ENCODE data around the gene COL10A1.

Gene COL10A1

DNA sequence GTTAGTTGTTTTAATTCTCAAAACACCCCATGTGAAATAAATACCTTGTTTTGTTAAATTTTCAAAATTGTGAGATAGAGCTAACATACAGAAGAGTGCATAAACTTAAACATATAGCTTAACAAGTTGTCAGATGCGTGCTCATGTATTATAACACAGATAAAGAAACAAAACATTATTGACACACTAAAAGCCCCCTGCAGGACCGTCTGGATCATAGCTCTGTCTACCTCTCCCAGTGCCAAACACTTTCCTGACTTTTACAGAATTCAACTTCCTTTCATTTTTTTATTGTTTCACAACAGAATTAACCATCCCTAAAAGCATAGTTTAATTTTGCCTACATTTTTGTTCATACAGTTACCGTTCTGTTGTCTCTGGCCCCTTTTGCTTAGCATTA is 47.4 kb downstream of the COL10A1 start:
- no peak for DNase-seq

GRCh38 chr6:116074732-116075390 is 51.1 kb downstream of the COL10A1 start:
- no peak for DNase-seq

DNA sequence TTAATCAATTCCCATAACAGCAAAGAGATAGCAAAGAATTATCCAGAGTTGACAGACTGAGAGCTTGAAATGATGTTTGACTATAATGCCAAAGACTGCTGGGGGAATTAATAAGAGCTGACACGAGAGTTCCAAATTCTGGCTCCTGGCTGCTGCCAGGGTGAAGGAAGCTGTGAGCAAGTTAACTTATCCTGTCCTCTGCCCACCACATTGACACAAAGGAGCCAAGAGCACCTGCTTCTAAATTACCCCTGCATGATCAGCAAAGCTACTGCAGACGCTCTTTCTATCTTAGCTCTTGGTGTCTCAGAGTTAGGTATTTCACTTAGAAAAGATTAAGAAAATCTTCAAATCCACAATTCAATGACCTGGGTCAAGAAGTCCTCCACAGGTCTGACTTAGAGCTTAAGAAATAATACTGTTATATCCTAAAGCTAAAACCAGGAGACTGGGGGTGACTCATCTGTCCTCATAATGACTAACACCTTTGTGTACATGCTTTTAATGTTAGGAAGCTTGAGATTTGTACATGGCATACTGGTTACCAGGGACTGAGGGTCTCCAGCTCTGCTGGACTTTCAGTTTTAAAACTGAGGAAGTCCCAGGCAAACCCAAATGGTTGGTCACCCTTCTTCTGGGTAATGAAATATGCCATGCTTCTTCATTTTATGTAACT is 52.0 kb downstream of the COL10A1 start:
- DNase-seq, result no peak

DNA sequence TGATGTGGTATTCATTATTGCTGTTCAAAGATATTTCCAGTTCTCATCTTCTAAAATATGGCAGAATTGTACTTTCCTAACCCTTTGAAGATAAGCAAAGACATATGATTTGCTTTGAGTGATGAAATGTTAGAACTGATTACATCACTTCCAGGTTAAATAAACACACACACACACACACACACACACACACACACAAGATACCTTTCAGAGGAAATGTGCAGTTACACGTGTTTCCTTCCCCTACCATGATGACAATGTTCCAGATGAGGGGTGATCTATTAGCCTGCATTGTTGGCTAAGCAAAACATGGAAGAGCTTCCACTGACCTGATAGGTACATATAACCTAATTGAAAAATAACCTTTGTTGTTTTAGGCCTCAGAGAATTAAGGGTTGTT is 53.6 kb downstream of the COL10A1 start:
- DNase-seq, result no peak

DNA sequence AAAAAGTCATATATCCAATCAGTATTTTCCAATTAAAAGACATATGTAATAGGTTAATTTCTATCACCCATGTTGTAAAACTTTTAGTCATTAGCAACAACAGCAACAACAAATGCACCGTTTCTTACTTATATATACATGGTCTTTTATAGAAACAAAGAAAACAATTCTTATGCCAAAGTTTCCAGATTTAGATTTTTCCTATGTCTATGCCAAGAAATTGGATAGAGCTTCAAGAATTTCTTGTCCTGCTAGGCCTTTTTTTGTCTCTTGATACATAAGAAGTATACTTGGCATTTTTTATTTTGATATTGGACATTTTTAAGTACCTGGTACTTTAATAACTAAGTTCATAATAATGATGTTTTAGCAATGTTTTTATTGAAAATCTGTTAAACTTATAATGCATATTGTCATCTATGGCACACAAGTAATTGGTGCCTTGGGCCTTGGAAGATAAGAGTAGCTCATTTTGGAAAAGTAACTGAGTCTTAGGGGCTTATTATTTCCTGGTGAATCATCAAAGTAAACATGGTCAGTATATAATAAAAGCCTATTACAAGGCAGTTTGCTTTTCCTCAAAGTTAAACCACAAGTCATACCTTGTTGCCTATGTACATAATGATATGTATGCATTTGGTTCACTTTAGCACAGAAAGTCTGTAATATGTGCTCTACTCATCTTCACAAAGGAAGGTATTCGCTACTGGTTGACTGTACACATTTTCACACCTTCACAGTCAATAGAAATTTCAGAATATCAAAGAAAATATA is 55.1 kb downstream of the COL10A1 start:
- no peak for DNase-seq

DNA sequence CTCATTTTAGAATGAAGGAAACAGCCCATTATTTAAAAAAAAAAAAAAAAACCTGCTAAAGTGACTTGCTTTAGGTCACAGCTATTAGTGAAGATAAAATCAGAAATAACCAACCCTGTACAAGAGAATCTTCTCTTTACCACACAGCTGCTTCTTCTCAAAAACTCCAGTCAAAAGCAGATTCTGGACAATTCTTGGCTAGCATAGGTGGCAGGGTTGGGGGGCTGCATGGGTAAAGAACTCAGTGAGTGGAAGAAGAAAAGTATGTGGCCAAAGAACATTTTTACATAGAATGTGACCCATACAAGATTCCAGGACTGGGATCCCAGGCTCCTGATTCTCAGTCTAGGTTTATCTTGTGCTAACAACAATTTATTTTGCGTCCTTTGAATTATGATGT is 55.8 kb downstream of the COL10A1 start:
- no peak for DNase-seq

Measured in GOT3 (cell line).